ENCODE measurements around the gene KCTD13.

The KCTD13 gene

DNA sequence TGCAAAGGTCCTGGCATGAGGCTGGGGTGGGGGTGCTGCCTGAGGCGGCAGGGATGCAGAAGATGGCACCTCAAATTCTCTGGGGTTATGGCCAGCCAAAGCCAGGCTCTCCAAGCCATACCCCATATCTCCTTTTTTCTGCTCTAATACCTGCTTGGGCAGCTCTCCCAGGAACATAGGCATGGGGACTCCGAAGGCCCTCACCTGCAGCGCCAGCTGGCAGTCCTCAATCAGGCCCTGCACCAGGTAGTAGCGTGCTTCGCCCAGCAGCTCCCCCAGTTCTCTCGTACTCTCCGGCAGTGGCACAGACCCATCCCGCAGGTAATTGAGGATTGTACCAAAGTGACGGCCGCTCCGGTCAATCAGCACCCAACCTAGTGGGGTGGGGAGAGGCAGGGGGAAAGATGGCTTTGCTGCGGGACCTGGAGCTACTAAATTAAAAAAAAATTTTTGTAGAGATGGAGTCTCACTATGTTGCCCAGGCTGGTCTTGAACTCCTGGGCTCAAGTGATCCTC lies 3.0 kb downstream of the KCTD13 start:
- no peak overlapping the region for H2AFZ ChIP-seq (ENCODE audit: low read length)
- no peaks in the 10 kb centered on the region; the same call in none of the 2 replicates for H3K36me3 ChIP-seq (replicated peaks; ENCODE audit: insufficient read depth, low read length)
- H4K20me1 ChIP-seq (ENCODE audit: insufficient read depth, low read length): no peaks in the 10 kb centered on the region
- no peak overlapping the region for H3K4me3 ChIP-seq (ENCODE audit: low read length)
- no peaks in the 10 kb centered on the region for H3K27me3 ChIP-seq (replicated peaks; ENCODE audit: insufficient read depth, low read length)
- no peak overlapping the region for H3K9ac ChIP-seq (ENCODE audit: low read length)
- peaks cover 17% of the 10 kb centered on the region for H3K79me2 ChIP-seq (ENCODE audit: low read length)
- TF ChIP-seq EZH2phosphoT487 (IDR thresholded peaks at IDR 0.05; ENCODE audit: low read length) (no peak), EZH2 (optimal IDR thresholded peaks at IDR 0.05; ENCODE audit: low read depth, low read length) (no peak)
- TF ChIP-seq, protein P1, sequence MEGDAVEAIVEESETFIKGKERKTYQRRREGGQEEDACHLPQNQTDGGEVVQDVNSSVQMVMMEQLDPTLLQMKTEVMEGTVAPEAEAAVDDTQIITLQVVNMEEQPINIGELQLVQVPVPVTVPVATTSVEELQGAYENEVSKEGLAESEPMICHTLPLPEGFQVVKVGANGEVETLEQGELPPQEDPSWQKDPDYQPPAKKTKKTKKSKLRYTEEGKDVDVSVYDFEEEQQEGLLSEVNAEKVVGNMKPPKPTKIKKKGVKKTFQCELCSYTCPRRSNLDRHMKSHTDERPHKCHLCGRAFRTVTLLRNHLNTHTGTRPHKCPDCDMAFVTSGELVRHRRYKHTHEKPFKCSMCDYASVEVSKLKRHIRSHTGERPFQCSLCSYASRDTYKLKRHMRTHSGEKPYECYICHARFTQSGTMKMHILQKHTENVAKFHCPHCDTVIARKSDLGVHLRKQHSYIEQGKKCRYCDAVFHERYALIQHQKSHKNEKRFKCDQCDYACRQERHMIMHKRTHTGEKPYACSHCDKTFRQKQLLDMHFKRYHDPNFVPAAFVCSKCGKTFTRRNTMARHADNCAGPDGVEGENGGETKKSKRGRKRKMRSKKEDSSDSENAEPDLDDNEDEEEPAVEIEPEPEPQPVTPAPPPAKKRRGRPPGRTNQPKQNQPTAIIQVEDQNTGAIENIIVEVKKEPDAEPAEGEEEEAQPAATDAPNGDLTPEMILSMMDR (IDR thresholded peaks at IDR 0.05; ENCODE audit: low read length): no peak
- H3K4me1 ChIP-seq (ENCODE audit: low read length): 0 out of 2 replicates have a peak, but pooled peaks cover 7% of the 10 kb centered on the region
- DNase-seq: no peak
- H3K9me2 ChIP-seq (replicated peaks; ENCODE audit: insufficient read depth, low read length): no peaks in the 10 kb centered on the region
- no peaks in the 10 kb centered on the region for H3K9me3 ChIP-seq (replicated peaks; ENCODE audit: insufficient read depth, low read length)
- H3F3A ChIP-seq (ENCODE audit: insufficient read depth, low read length): peaks cover 5% of the 10 kb centered on the region; the same call in 1 of the 2 replicates
- H3K27ac ChIP-seq (ENCODE audit: low read length): no peak overlapping the region
- H3K4me2 ChIP-seq (ENCODE audit: low read depth, low read length): no peak overlapping the region

GRCh38 chr16:29922326-29922725 lies 3.7 kb downstream of the KCTD13 start:
- Histone ChIP-seq H3K27me3 (replicated peaks; ENCODE audit: insufficient read depth, low read length) (no peaks in the 10 kb centered on the region), H3K4me2 (ENCODE audit: low read depth, low read length) (no peak overlapping the region)
- TF ChIP-seq EZH2 (optimal IDR thresholded peaks at IDR 0.05; ENCODE audit: low read depth, low read length) (no peak), EZH2phosphoT487 (IDR thresholded peaks at IDR 0.05; ENCODE audit: low read length) (no peak)
- TF ChIP-seq, protein P1 (IDR thresholded peaks at IDR 0.05; ENCODE audit: low read length): no peak

DNA sequence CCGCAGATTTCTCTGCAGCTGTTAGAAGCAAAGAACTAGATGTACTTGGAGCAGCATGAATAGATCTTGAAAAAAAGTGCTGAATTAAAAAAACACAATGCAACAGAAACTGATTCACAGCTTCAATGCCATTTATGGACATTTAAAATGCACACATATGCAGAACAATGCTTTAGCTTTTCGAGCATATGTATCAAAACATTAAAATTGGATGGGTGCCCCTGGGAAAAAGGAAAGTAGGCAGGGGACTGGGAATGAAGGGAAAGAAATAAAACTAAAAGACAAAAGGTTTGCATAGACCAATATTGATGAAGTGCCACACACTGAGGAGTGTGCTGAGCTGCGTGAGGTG lies 5.0 kb downstream of the KCTD13 start:
- Histone ChIP-seq H3K4me3 (ENCODE audit: low read length) (no peak overlapping the region), H3K27me3 (replicated peaks; ENCODE audit: insufficient read depth, low read length) (no peaks in the 10 kb centered on the region), H3F3A (ENCODE audit: insufficient read depth, low read length) (no peaks in the 10 kb centered on the region), H3K9me2 (replicated peaks; ENCODE audit: insufficient read depth, low read length) (no peaks in the 10 kb centered on the region), H3K9me3 (replicated peaks; ENCODE audit: insufficient read depth, low read length) (no peaks in the 10 kb centered on the region), H3K27ac (ENCODE audit: low read length) (no peak overlapping the region), H3K4me1 (ENCODE audit: low read length) (no peaks in the 10 kb centered on the region), H3K36me3 (replicated peaks; ENCODE audit: insufficient read depth, low read length) (no peaks in the 10 kb centered on the region; the same call in none of the 2 replicates), H3K9ac (ENCODE audit: low read length) (no peak overlapping the region), H2AFZ (ENCODE audit: low read length) (no peak overlapping the region), H4K20me1 (ENCODE audit: insufficient read depth, low read length) (no peaks in the 10 kb centered on the region), H3K79me2 (ENCODE audit: low read length) (peaks cover 17% of the 10 kb centered on the region), H3K4me2 (ENCODE audit: low read depth, low read length) (no peak overlapping the region)
- no peak for DNase-seq
- TF ChIP-seq EZH2 (optimal IDR thresholded peaks at IDR 0.05; ENCODE audit: low read depth, low read length): no peak
- TF ChIP-seq EZH2phosphoT487 (IDR thresholded peaks at IDR 0.05; ENCODE audit: low read length): no peak
- TF ChIP-seq, protein P1 (IDR thresholded peaks at IDR 0.05; ENCODE audit: low read length): no peak

More at GRCh38 chr16:29922326-29922725, 3.7 kb downstream of the KCTD13 start:
- Histone ChIP-seq H3F3A (ENCODE audit: insufficient read depth, low read length) (peaks cover 5% of the 10 kb centered on the region; the same call in 1 of the 2 replicates), H3K4me3 (ENCODE audit: low read length) (no peak overlapping the region), H3K9me2 (replicated peaks; ENCODE audit: insufficient read depth, low read length) (no peaks in the 10 kb centered on the region), H3K4me1 (ENCODE audit: low read length) (0 out of 2 replicates have a peak, but pooled peaks cover 7% of the 10 kb centered on the region), H2AFZ (ENCODE audit: low read length) (no peak overlapping the region), H3K9me3 (replicated peaks; ENCODE audit: insufficient read depth, low read length) (no peaks in the 10 kb centered on the region), H3K79me2 (ENCODE audit: low read length) (peaks cover 17% of the 10 kb centered on the region), H4K20me1 (ENCODE audit: insufficient read depth, low read length) (no peaks in the 10 kb centered on the region), H3K27ac (ENCODE audit: low read length) (no peak overlapping the region), H3K36me3 (replicated peaks; ENCODE audit: insufficient read depth, low read length) (no peaks in the 10 kb centered on the region; the same call in none of the 2 replicates), H3K9ac (ENCODE audit: low read length) (no peak overlapping the region)
- no peak for DNase-seq

Data from MM.1S (cell line).